GM12878 (cell line): ENCODE measurements around the gene DRD2. TPM values are rescaled to one million over a fixed set of nuclear protein-coding genes. Genes with fewer than 3 reads are reported as not detected.

ENCODE experiments used
- ATAC-seq: fragments of 200-7000 bp; cut with Tn5 transposase; 3 replicates; pipeline ENCODE4 v1.9.1; 2020; ENCODE audit warnings: mild to moderate bottlenecking, moderate library complexity
- BruUV-seq: library from RNA; stranded (reverse); fragments of 400-500 nt; replicated peaks from 2 replicates; lab custom pipeline; 2021; lab: Mats Ljungman, UMichigan
- CTCF ChIA-PET: fragments of 300-600 bp; sonication (Branson Sonifier 250); formaldehyde crosslinking; extraction: SDS; loops from one replicate; lab custom pipeline; 2021; ENCODE audit warnings: inconsistent platforms; lab: Yijun Ruan, JAX
- POLR2A ChIA-PET: fragments of 350-600 bp; formaldehyde crosslinking; extraction: SDS; loops from one replicate; lab custom pipeline; 2021; ENCODE audit warnings: inconsistent platforms; lab: Charles Lee
- RAD21 ChIA-PET: fragments of 300-600 bp; sonication (Branson Sonifier 250); formaldehyde crosslinking; loops from one replicate; lab custom pipeline; 2023; ENCODE audit warnings: antibody characterized with exemption; ENCODE audit not compliant: unreplicated experiment; lab: Charles Lee
- SMC1A ChIA-PET: fragments of 300-600 bp; sonication (Branson Sonifier 250); formaldehyde crosslinking; loops from one replicate; lab custom pipeline; 2023; ENCODE audit not compliant: unreplicated experiment, uncharacterized antibody; lab: Charles Lee
- DNase-seq: peaks from one replicate; pipeline ENCODE4 v3.0.0-alpha.2; 2011; ENCODE audit warnings: low read depth, low spot score
- FAIRE-seq: peaks from 3 replicates; lab custom pipeline; 2011; peaks lifted over from hg19 to GRCh38; lab: Jason Lieb, UNC
- H2AFZ ChIP-seq: 2 replicates; pipeline ENCODE4 v1.6.0; 2011; ENCODE audit warnings: low read depth, low read length, control low read depth; ENCODE audit not compliant: control insufficient read depth
- H3K27ac ChIP-seq: 2 replicates; pipeline ENCODE4 v1.5.1; 2011; ENCODE audit warnings: control low read depth; ENCODE audit not compliant: control insufficient read depth, insufficient read depth
- H3K27me3 ChIP-seq, 2 experiments: replicated peaks in 1 of 2; 2 replicates each; pipeline versions ENCODE4 v1.6.0 to v1.6.1; 2011; ENCODE audit warnings: low read length in 1 of 2; ENCODE audit not compliant: control insufficient read depth in 2 of 2, insufficient read depth in 2 of 2
- H3K36me3 ChIP-seq, 2 experiments: 2 replicates each; pipeline ENCODE4 v1.5.1; 2011; ENCODE audit warnings: low read length in 1 of 2; ENCODE audit not compliant: control insufficient read depth in 2 of 2, insufficient read depth in 2 of 2
- H3K4me1 ChIP-seq: 2 replicates; pipeline ENCODE4 v1.6.1; 2011; ENCODE audit warnings: mild to moderate bottlenecking, low read length, moderate library complexity, mixed read lengths; ENCODE audit not compliant: control insufficient read depth, insufficient read depth
- H3K4me2 ChIP-seq: 2 replicates; pipeline ENCODE4 v1.6.0; 2011; ENCODE audit warnings: control low read depth; ENCODE audit not compliant: control insufficient read depth, insufficient read depth
- H3K4me3 ChIP-seq: fragments of 200-600 bp; sonication (generic); 2 replicates; pipeline ENCODE4 v1.5.1; 2016
- H3K79me2 ChIP-seq: 2 replicates; pipeline ENCODE4 v1.6.0; 2011; ENCODE audit warnings: low read length; ENCODE audit not compliant: control insufficient read depth, insufficient read depth
- H3K9ac ChIP-seq: 2 replicates; pipeline ENCODE4 v1.8.0; 2011; ENCODE audit warnings: low read length, control low read depth, mixed read lengths; ENCODE audit not compliant: control insufficient read depth, insufficient read depth
- H3K9me3 ChIP-seq: replicated peaks from 3 replicates; pipeline ENCODE4 v1.5.1; 2011; ENCODE audit warnings: mild to moderate bottlenecking, low read length; ENCODE audit not compliant: control insufficient read depth, insufficient read depth
- H4K20me1 ChIP-seq: 2 replicates; pipeline ENCODE4 v1.6.0; 2011; ENCODE audit not compliant: control insufficient read depth, insufficient read depth
- CBX5 ChIP-seq: sonication (generic); IDR thresholded peaks from 2 replicates; pipeline ENCODE4 v1.6.1; 2016; ENCODE audit warnings: low read depth, moderate library complexity, mild to moderate bottlenecking, inconsistent platforms
- CREM ChIP-seq: IDR thresholded peaks from 2 replicates; pipeline ENCODE4 v1.6.1; 2014; ENCODE audit warnings: antibody characterized with exemption, low read depth
- KAT2A ChIP-seq: conservative IDR thresholded peaks from 2 replicates; pipeline ENCODE4 v1.6.1; 2011; ENCODE audit warnings: low read depth, low read length; ENCODE audit not compliant: control insufficient read depth
- KLF5 ChIP-seq: fragments of 450-650 bp; IDR thresholded peaks from 2 replicates; pipeline ENCODE4 v1.6.1; 2014; ENCODE audit warnings: mild to moderate bottlenecking; ENCODE audit not compliant: partially characterized antibody
- NR2F1 ChIP-seq: fragments of 450-650 bp; conservative IDR thresholded peaks from 2 replicates; pipeline ENCODE4 v1.6.1; 2017; ENCODE audit warnings: mild to moderate bottlenecking
- RFX5 ChIP-seq: IDR thresholded peaks from 2 replicates; pipeline ENCODE4 v1.6.1; 2011; ENCODE audit warnings: low read depth, low read length, improper control_type of control experiment
- SUPT20H ChIP-seq: IDR thresholded peaks from 2 replicates; pipeline ENCODE4 v1.6.1; 2011; ENCODE audit warnings: low read depth, mild to moderate bottlenecking, low read length, moderate library complexity, borderline replicate concordance; ENCODE audit not compliant: control insufficient read depth
- TARDBP ChIP-seq: IDR thresholded peaks from 2 replicates; pipeline ENCODE4 v1.6.1; 2016; ENCODE audit warnings: borderline replicate concordance
- WRNIP1 ChIP-seq: IDR thresholded peaks from 2 replicates; pipeline ENCODE4 v1.6.1; 2011; ENCODE audit warnings: low read depth, low read length, improper control_type of control experiment, borderline replicate concordance
- ZSCAN29 ChIP-seq: fragments of 450-650 bp; IDR thresholded peaks from 2 replicates; pipeline ENCODE4 v1.6.1; 2017; ENCODE audit warnings: mild to moderate bottlenecking, moderate library complexity
- WGBS: methylation state at CpG from one replicate; pipeline ENCODE4 v1.1.6; 2016; ENCODE audit warnings: low lambda C conversion rate; ENCODE audit not compliant: insufficient replicate concordance, insufficient coverage; ENCODE audit errors: missing lambda C conversion rate; 5-methylcytosine and 5-hydroxymethylcytosine counted together
- in situ Hi-C: fragments of 300-500 bp; cut with MboI; formaldehyde crosslinking; loops from 9 replicates; pipeline ENCODE4 v1.14.3; 2018; ENCODE audit warnings: mixed read lengths
- intact Hi-C: fragments of 100-400 bp; cut with micrococcal nuclease; formaldehyde crosslinking; loops from one replicate; pipeline ENCODE4 v1.14.2; 2022; ENCODE audit not compliant: unreplicated experiment
- polyA plus RNA-seq, 11 experiments: library from polyadenylated mRNA; depleted of rRNA in 4 of 11; unstranded in 6 of 11; stranded (reverse) in 5 of 11; fragments of >200 nt; fragmentation: Nextera tagmentation in 4 of 11; fragmentation: Illumina TruSeq in 1 of 11; extraction: Ambion mirVana in 4 of 11; extraction: Trizol in 1 of 11; gene quantifications; 1 replicate in 1 of 11; 2 replicates in 10 of 11; pipeline versions ENCODE4 v1.2.1 to v1.2.3, GENCODE V29; 2011 to 2016; ENCODE audit warnings: inconsistent platforms in 2 of 11, missing spikeins in 2 of 11, low read depth in 1 of 11
- total RNA-seq, 4 experiments: library from RNA; depleted of rRNA in 3 of 4; stranded (reverse); fragments of >200 nt in 3 of 4; fragmentation: Illumina TruSeq in 1 of 4; extraction: Trizol in 1 of 4; gene quantifications; 2 replicates each; pipeline versions ENCODE4 v1.2.1 to v1.2.3, GENCODE V29; 2013 to 2021
- TF ChIP-seq, protein P1 (sequence below): IDR thresholded peaks from 2 replicates; pipeline ENCODE4 v1.6.1; 2012; ENCODE audit warnings: low read depth, low read length, improper control_type of control experiment

The DRD2 gene
- total and polyA plus RNA-seq, 10 of the 15 experiments (the other 5 are each of a cell fraction or from before 2014, with no cell fraction given), result not detected

GRCh38 chr11:113449743-113450142 lies 25.5 kb downstream of the DRD2 start:
- H3K27ac ChIP-seq, result no peak overlapping the region
- ChIA-PET POLR2A (no interaction called here), SMC1A (interaction anchor here (0.8 kb wide), 1 partner anchor 72 kb away, joined by 3 read pairs; no protein-coding TSS in a partner anchor), CTCF (interaction anchor here (0.7 kb wide), 1 partner anchor 81 kb away, joined by 3 read pairs; no protein-coding TSS in a partner anchor), RAD21 (no interaction called here)
- no peak for DNase-seq
- no peaks in the 10 kb centered on the region for H3K36me3 ChIP-seq
- no peaks in the 10 kb centered on the region for H3K9me3 ChIP-seq
- no peak for FAIRE-seq
- WGBS, result 23% methylated on average over 5 of the region's 6 CpGs
- H3K79me2 ChIP-seq, result no peaks in the 10 kb centered on the region
- BruUV-seq, result no TSS peak
- H3K9ac ChIP-seq, result no peak overlapping the region
- no peak overlapping the region for H3K4me3 ChIP-seq
- in situ Hi-C loops, result no loop called here
- H4K20me1 ChIP-seq, result no peaks in the 10 kb centered on the region
- peaks cover 0 to 3% of the 10 kb centered on the region in 2 experiments; a peak in 3 of 4 replicates for H3K27me3 ChIP-seq
- H2AFZ ChIP-seq, result no peak overlapping the region
- no peak overlapping the region for H3K4me2 ChIP-seq
- H3K4me1 ChIP-seq, result peaks cover 3% of the 10 kb centered on the region; the same call in 1 of the 2 replicates
- intact Hi-C loops, result no loop called here
- TF ChIP-seq KLF5 (no peak), KAT2A (no peak), WRNIP1 (no peak), RFX5 (no peak), CREM (no peak), ZSCAN29 (no peak), NR2F1 (no peak), SUPT20H (no peak), TARDBP (no peak), CBX5 (no peak)
- TF ChIP-seq, protein P1, sequence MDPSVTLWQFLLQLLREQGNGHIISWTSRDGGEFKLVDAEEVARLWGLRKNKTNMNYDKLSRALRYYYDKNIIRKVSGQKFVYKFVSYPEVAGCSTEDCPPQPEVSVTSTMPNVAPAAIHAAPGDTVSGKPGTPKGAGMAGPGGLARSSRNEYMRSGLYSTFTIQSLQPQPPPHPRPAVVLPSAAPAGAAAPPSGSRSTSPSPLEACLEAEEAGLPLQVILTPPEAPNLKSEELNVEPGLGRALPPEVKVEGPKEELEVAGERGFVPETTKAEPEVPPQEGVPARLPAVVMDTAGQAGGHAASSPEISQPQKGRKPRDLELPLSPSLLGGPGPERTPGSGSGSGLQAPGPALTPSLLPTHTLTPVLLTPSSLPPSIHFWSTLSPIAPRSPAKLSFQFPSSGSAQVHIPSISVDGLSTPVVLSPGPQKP, result no peak
- ATAC-seq, result no peak
